ENCODE results near the gene MPPED2. TPM values are rescaled to one million over a fixed set of nuclear protein-coding genes. Genes with fewer than 3 reads are reported as not detected.

MPPED2 gene
- total and polyA plus RNA-seq, 2 donors (not counting 3 experiments of a cell fraction or from before 2014, with no cell fraction given): not detected

DNA sequence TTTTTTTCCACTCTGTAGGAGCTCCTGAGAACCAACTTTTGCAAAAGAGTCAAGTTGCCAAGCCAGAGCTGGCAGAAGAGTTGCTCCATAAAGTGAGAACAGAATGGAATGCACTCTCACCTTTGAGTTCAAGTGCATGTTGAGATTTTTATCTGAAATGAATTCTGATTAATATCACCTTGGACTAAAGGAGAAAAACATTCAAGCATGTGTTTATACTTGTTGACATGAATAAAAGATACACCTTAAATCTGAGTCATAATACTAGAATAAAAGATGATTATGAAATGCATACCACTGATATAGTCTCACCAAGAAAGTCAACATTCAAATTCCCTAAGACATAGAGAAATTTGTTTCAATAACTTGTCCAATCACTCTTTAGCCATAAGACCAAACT lies 225.4 kb downstream of the MPPED2 start:
- FAIRE-seq: no peak
- dilution Hi-C loops (cut with MboI; ENCODE audit: extremely low pct_ligation_motif_present, low sequenced_read_pairs) (no loop called here), intact Hi-C loops (cut with micrococcal nuclease) (no loop called here)
- Histone ChIP-seq H3K4me1 (ENCODE audit: control insufficient read depth, extremely low read depth, insufficient read depth, low read length) (no peaks in the 10 kb centered on the region), H4K20me1 (replicated peaks; ENCODE audit: control insufficient read depth, extremely low read depth, insufficient read depth, low read length) (no peaks in the 10 kb centered on the region), H3K4me2 (ENCODE audit: insufficient read depth, low read length) (no peak overlapping the region), H3K9ac (replicated peaks; ENCODE audit: extremely low read depth, insufficient read depth, low read length) (no peak overlapping the region), H3K27ac (ENCODE audit: insufficient read depth, low read depth, low read length) (no peak overlapping the region), H2AFZ (ENCODE audit: low read depth, low read length) (no peak overlapping the region), H3K4me3 (replicated peaks in 1 of 3; ENCODE audit: insufficient read depth in 1 of 3, low read depth in 1 of 3, low read length in 3 of 3) (no peak overlapping the region), H3K9me1 (replicated peaks; ENCODE audit: control insufficient read depth, extremely low read depth, insufficient read depth, low read length) (no peaks in the 10 kb centered on the region), H3K9me3 (replicated peaks; ENCODE audit: control insufficient read depth, insufficient read depth, low read length) (no peaks in the 10 kb centered on the region), H3K36me3 (ENCODE audit: control insufficient read depth in 2 of 2, extremely low read depth in 1 of 2, insufficient read depth in 2 of 2, low read length in 2 of 2) (no peaks in the 10 kb centered on the region), H3K27me3 (ENCODE audit: control insufficient read depth in 2 of 2, insufficient read depth in 2 of 2, low read length in 2 of 2) (no peaks in the 10 kb centered on the region), H3K79me2 (ENCODE audit: control insufficient read depth, insufficient read depth, low read length) (no peaks in the 10 kb centered on the region)
- CTCF ChIA-PET: no interaction called here
- no TSS peak for BruUV-seq (replicated peaks)
- DNase-seq (ENCODE audit: low read depth, low spot score): no peak
- POLR2A ChIA-PET: no interaction called here
- TF ChIP-seq EZH2 (IDR thresholded peaks at IDR 0.05; ENCODE audit: borderline replicate concordance, low read depth, low read length, severe bottlenecking): no peak
- TF ChIP-seq FOS (IDR thresholded peaks at IDR 0.05; ENCODE audit: borderline replicate concordance, insufficient read depth, low read length): no peak
- no peak for TF ChIP-seq POLR2A (IDR thresholded peaks at IDR 0.05; ENCODE audit: low read depth, low read length)
- TF ChIP-seq POLR2AphosphoS5 (IDR thresholded peaks at IDR 0.05; ENCODE audit: insufficient read depth, low read depth, low read length): no peak
- TF ChIP-seq JUN (IDR thresholded peaks at IDR 0.05; ENCODE audit: borderline replicate concordance, insufficient read depth, insufficient read length, low read depth): no peak
- TF ChIP-seq GATA2 (IDR thresholded peaks at IDR 0.05; ENCODE audit: insufficient read depth, insufficient read length, low read depth, low read length): no peak
